HG03521 (cell line): ENCODE results near the gene TOPBP1.
"Not testable (repeated sequence)": the region's sequence is repeated elsewhere in the genome, so short reads cannot be mapped to it uniquely, and the experiment has no call there.

Source experiments
- ATAC-seq: cut with Tn5 transposase; IDR thresholded peaks from one replicate; pipeline ENCODE4 v1.9.1; 2021; ENCODE audit warnings: mild to moderate bottlenecking, moderate library complexity; ENCODE audit not compliant: unreplicated experiment

The TOPBP1 gene

DNA sequence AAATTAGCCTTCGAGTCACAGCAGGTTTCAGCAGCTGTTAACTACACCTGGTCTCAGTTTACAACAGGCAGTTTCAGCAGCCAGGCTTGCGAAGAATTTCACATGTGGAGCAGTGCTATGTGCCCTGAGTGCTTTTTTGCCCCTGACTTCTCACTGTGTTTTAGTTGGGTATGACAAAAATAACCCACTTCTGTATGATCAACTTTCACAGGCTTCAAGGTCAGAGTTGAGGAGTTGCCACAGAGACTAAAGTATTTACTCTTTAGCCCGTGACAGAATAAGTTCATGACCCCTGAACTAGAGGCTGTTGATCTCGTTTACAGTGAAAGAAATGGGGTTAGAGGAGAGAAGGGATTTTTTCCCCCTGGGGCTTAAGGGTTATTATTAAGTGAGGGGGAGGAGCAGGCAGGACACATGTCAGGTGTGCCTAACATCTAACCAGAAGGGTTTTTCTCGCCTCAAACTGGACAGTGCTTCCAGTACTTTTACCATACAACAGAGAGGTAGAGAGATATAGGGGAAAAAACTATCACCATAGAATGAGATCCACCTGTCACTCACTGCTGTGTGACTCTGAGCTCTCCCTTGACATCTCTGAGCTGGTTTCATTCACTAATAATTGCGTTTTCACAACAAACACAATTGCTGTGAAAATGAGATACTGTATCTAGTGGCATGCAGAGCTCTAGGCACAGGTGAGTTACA lies 14.0 kb upstream of the TOPBP1 start:
- no peak for ATAC-seq

DNA sequence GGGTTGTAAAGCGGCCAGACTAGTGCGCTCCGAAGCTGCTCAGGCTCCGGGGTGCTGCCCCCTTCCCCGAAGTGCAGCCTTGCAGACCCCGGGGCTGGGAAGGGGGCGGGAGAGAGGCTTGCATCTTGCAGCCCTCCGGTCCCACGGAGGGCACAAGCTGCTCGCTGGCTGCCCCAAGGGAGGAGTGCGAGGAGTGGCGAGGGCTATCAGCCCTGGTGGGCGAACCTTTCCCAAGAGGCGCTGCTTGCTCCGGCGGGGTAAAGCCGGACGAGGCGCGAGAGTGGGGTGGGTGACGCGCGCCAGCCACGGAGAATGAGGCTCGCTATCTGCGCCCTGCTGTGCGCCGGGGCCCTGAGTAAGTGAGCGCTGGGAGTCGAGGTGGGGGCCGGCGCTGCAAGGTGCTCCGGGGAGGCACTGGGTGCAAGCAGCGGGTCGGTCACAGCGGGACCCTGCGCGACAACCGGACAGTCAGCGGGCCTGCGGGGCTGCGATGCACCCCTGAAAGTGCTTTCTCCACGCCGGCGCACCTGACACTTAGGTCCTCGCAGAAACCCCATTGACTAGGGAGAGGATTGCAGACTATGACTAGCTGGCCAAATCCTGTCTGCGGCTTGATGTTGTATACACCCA lies 12.7 kb upstream of the TOPBP1 start:
- ATAC-seq = no peak

DNA sequence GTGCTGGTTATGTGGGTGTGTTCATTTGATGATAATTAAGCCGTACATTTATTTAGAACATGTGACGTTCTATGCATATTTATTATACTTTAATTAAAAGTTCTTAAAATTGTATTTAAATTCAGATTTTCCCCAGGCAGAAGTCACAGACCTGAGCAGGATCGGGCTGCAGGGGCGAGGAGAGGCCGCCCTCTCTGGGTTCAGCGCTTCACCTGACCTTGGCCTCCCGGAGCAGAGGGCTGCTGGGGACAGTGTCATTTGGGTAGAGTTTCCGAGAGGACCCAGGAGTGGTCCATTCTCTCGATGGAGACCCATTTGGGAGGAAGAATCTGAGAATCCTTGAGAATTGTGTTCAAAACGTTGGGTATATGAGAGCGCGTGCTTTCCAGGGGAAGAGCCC lies 12.0 kb upstream of the TOPBP1 start:
- ATAC-seq = no peak

DNA sequence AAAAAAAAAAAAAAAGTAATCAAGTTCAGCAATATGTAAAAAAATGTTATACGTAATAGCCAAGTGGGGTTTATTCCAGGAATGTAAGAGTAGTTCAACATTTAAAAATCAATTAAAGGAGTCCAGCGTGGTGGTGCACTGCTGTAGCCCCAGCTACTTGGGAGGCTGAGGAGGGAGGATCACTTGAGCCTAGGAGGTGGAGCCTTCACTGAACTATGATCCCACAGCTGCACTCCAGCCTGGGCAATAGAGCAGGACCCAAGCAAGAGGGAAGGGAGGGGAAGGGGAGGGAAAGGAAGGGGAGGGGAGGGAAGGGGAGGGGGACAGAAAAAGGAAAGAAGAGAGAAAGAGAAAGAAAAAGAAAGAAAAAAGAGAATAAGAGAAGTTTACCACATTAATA lies 10.7 kb upstream of the TOPBP1 start:
- ATAC-seq = no peak

DNA sequence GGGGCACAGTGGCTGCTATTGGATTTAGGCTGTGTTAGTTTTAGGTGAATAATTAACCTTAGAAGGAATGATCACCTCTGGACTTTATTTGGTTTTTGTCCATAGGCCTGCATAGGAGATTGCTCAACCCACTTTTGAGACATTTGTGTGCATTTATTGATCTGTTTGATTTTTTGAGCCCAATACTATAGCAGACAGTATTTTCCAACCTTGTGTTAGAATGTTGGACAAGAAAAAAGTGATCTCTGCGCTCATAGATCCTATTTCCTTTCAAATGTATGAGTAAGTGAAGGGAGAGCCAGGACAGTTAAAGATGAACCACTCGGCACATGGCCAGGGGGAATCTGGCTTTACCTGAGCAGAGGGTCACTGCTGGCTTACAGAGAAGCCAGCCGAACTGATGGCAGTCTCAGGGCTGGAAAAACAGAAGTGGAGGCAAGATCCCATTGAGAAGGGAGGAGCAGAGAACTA lies 8.8 kb upstream of the TOPBP1 start:
- no peak for ATAC-seq

DNA sequence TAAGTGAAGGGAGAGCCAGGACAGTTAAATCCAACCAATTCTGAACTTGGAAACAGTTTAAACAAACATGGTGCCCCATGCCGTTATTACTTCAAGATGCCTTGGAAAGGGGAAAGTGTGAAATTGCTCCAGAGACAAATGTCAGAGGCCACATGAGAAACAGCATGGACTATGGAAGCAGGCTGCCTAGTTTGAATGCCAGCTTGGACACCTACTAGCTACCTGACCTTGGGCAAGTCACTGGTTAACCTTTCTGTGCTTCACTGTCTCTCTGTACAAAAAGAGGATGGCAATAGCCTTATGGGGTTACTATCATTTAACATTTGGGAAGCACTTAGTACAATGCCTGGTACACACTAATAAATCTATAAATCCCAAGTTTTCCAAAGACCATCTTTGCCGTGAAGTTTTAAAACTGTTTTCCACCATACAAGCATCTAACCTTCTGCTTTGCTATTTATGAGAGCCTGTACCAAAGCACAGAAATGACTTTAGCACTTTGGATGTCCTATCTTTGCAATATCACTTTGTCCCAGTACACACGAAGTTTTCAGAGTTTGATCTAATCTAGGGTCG lies 8.3 kb upstream of the TOPBP1 start:
- ATAC-seq = no peak

DNA sequence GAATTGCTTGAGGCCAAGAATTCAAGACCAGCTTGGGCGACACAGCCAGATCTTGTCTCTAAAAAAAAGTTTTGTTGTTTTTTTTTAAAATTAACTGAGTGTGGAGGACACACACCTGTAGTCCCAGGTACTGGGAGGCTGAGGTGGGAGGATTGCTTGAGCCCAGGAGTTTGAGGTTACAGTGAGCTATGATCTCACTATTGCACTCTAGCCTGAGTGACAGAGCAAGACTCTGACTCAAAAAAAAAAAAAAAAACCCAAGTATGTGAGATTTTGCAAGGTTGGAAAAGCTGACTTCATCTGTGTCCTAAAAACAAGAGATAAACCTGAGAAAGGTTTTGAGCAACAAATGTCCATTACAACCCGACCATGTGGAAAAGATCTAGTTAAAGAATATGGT lies 5.4 kb upstream of the TOPBP1 start:
- no peak for ATAC-seq

DNA sequence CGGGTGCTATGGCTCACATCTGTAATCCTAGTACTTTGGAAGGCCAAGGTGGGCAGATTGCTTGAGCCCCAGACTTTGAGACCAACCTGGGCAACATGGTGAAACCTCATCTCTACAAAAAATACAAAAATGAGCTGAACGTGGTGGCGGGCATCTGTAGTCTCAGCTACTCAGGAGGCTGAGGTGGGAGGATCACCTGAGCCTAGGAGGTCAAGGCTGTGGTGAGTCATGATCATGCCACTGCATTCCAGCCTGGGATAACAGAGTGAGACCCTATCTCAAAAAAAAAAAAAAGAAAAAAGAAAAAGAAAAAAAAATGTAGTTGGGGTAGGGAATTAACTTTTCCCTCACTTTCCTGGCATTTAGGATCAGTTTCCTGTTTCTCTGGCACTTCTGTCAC lies 3.4 kb upstream of the TOPBP1 start:
- ATAC-seq = not testable (repeated sequence)

DNA sequence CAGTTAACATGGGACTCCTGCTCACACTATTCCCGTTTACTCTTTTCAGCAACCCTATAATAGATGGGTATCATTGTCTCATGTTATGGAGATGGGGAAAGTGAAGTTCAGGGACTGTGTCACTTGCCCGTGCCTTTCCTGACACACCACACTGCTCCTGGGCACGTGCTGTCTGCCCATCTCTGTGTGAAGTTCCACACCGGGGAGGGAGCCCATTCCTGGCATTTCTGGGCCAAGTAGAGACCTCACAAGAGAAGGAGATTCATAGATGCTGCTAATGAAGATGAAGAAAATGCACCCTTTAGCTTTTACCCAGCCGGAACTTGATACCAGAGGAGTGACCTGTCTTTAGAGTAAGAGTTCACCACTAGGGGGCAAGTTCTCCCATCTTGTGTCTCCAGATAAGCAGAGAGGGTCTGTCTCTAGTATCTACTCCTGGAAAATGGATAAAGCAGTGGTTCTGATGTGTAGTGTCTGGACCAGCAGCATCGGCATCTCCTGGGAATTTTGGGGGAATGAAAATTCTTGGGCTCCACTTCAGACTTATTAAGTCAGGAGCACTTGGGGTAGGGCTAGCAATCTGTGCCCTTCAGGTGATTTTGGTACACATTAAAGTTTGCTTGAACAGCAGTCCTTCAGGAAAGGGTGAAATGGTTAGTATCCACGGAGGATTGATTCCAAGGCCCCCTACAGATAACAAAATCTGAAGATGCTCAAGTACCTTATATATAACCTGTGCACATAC lies 2.0 kb upstream of the TOPBP1 start:
- ATAC-seq = peak; percentile 45

DNA sequence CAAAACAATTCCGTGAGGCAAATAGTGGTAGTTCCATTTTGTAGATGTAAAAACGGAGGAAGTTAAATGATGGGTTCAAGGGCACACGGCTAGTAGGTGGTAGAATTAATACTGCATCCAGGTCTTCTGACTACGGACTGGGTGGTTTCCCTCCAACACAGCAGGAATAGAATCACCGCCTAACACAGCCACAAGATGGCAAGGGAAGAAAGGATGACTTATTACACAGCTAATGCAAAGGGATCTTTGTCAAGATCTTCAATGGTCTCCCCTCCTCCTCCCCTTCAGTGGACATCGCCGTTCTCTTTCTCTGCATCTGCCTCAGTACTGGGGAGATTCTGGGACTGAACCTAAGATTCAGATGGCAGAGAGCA lies 524 bp upstream of the TOPBP1 start:
- peak; percentile 39 for ATAC-seq

DNA sequence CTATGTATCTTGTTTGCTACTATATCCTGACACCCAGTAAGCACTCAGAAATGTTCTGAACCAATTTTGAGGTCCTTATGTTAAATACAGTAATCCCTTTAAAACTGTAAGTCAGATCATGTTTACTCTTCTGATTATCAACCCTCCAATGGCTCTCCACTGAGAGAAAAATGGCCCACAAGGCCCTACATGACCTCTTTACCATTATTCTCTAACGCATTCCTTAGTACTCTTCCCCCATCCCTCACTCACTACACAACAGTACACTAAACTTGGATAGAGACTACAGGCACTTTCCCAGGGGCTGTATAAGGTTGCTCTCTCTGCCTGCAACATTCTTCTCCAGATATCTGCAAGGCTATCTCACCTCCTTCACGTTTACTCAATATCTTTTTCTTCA lies 1.9 kb downstream of the TOPBP1 start:
- ATAC-seq = no peak

DNA sequence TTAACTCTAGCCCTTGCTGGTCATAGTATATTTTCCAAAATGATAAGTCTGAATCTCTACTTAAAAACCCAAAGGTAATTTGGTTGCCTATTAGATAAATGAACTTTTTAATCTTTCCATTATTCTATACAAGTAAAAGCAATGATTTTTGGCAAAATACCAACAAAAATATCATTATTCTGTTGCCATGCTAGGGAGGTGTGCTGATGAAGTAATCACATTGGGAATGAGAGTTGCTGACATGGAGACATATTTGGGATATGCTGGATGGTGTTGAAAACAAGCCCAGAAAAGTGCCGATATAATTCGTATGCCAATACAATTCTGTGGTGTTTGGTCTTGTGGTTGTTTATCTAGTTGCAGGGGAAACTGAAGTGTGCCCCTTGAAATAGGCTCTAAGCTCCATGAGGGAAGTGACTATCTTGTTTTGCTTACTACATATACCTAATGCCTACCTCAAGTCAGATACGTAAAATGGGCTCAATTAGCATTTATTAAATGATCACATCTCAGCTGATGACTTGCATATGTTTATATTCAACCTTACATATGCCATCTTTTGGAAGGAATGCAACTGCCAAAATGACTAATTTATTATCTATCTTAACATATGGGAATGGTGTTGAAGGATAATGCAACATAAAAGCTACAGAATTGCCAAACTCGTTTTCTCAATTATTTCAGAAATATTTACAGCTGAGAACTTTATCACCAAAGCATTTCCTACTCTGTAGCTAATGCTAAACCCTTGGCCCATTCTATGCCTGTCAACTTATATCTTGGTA lies 5.8 kb downstream of the TOPBP1 start:
- ATAC-seq = no peak

DNA sequence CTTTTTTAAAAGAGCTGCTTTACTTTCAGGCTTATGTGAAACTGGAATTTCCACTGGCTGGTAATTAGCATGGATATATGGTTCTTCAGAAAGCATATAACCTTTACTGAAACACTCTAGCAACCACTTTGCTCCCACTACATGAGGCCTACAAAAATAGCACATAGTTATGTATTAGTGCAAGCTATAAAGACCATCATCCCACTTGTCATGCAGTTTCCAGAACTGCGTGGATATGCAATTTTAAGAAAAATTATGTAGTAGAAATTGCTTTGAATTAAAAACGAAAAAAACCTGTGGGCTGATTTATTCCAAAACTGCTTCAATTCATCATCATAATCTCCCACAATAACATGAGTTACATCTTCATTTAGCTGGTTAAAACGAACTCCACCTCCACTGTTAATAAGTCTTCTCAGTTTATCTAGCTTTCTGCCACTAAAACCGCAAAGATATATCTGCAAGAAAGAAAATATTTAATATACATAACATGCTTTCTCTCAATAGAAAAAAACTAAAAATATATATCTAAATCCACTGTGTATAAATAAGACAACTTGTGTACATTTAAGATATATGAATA lies 12.2 kb downstream of the TOPBP1 start:
- ATAC-seq = no peak

DNA sequence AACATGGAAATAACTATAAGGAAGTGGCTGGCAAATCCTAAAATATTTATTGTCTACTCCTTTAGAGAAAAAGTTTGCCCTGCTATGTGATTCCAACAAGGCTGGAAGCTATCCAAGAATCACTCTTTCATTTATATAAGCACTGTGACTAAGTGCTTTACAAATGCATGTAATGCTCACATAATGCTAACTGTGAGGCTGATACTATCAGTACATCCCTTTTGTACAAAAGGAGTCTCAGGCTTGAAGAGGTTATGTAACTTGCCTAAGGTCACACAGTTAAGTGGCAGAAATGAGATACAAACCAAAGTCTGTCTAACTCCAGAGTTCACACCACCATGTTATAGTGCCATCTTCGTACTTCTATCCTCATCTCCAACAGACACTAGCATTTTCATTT lies 17.0 kb downstream of the TOPBP1 start:
- ATAC-seq = no peak

DNA sequence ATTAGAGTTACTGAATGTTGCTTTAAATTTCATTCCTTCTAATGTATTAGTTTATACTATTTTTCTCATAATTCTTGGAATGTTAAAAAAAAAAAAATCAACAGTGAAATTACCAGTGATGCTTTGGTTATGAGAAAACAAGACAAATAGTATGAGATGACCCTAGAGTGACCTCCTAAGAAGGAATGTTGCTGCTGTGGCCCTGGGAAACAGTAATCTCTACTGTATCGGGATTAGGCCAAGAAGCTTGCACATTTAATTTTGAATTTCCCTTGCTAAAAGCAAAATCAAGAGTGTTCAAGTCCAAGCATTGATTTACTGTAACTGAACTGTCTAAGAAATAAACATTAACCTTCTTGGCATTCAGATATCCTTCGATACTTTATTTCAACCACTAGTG lies 18.1 kb downstream of the TOPBP1 start:
- ATAC-seq = no peak

DNA sequence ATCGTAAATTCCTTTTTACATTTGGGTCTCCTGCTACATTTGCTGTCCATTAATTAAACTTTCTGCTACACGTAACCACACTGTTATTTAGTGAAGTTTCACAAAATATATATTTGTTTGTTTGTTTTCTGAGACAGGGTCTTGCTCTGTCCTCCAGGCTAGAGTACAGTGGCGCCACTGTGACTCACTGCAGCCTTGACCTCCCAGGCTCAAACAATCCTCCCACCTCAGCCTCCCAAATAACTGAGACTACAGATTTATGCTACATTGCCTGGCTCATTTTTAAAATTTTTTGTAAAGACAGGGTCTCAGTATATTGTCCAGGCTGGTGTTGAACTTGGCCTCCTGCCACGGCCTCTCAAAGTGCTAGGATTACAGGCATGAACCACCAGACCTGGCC lies 20.5 kb downstream of the TOPBP1 start:
- no peak for ATAC-seq

DNA sequence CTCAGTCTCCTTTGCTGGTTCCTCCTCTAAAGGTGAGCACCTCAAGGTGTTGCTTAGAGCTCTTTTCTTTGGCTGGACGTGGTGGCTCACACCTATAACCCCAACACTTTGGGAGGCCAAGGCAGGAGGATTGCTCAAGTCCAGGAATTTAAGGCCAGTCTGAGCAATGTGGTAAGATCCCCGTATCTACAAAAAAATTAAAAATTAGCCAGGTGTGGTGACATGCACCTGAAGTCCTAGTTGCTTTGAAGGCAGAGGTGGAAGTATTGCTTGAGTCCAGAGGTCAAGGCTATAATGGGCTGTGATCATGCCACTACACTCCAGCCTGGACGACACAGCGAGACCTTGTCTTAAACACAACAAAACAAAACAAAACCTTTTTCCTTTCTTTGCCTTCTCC lies 28.3 kb downstream of the TOPBP1 start:
- no peak for ATAC-seq

DNA sequence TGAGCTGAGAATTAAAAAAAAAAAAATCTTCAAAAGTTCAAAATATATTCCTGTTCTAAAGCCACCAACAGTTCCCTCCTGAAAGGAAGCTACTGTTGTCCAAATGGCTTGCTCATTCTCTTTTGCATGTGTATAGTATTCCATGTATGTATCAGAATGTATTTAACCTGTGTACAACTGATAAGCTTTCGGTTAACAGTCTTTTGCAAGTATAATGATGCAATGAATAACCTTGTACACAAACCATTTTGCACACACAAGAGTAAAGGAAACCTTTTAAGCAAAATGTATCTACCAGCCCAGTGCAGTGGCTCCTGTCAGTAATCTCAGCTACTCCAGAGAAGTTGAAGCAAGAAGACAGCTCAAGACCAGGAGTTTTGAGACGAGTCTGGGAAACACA lies 32.6 kb downstream of the TOPBP1 start:
- ATAC-seq = no peak

DNA sequence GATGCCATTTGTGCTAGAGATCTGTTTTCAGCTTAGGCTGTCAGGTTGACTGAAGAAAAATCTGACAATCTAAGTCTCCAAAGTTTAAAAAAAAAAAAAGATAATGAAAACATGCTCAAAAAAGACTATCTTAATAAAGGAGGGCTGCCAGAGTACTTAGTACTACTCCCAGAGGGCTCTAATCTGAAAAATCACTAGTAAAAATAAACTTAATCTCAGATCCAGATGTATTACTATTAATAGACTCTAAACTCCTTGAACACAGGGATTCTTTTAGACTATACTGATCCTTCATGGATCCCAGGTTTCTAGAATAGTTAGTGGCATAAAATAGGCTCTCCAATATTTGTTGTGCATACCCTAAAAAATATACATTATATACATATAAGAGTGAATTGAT lies 34.0 kb downstream of the TOPBP1 start:
- no peak for ATAC-seq

DNA sequence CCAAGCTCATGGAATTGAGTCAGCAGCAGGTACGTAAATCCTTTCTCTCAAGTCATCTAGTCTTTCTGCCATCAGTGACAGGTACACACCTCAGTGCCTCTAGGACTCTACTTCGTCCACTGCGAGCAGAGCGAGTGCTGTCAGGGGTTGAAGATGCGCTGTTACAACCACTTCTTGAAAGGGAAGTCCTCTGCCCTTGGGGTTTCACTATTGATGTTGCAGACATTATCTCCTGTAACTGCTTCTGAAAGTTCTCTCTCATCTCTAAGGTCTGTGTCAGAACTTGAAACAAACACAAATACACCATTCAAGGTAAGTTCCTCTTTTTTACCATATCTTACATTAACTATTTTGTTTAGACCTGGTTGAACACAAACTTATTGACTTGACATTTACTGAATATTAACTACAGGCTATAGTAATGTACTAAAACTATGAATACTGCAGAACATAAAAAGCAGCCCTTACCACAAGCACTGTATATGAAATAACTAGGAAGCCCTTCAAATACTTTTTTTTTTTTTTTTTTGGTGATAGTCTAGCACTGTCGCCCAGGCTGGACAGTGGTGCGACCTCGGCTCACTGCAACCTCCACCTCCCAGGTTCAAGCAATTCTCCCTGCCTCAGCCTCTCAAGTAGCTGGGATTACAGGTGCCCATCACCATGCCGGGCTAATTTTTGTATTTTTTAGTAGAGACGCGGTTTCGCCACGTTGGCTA lies 41.5 kb downstream of the TOPBP1 start:
- peak; percentile 99 for ATAC-seq
